HG03558 (cell line): Measurements from ENCODE around the gene TGFBR1.
"Not testable (repeated sequence)": the region's sequence is repeated elsewhere in the genome, so short reads cannot be mapped to it uniquely, and the experiment has no call there.

Experiments
- ATAC-seq: cut with Tn5 transposase; IDR thresholded peaks from one replicate; pipeline ENCODE4 v1.9.1; 2021; ENCODE audit warnings: moderate number of reproducible peaks; ENCODE audit not compliant: unreplicated experiment; ENCODE audit errors: extremely low read depth

The TGFBR1 gene

GRCh38 chr9:99075246-99075912 lies 29.5 kb upstream of the TGFBR1 start:
- no peak for ATAC-seq

DNA sequence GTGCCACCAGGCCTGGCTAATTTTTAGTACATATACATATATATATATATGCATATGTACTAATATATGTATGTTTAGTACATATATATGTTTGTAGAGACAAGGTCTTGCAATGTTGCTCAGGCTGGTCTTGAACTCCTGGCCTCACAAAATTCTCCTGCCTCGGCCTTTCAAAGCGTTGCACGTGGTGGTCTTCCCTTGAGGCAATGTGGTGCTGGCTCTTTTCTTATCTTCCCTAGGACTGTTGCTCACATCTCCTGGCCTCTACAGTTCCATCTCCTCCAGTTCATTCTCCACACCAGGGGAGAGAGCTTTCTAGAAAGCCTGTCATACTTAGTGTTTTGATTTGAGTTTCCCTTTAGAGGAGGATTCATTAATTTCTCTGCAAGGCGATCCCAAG lies 28.9 kb upstream of the TGFBR1 start:
- ATAC-seq, result no peak

GRCh38 chr9:99076483-99077171 lies 28.3 kb upstream of the TGFBR1 start:
- ATAC-seq, result no peak

DNA sequence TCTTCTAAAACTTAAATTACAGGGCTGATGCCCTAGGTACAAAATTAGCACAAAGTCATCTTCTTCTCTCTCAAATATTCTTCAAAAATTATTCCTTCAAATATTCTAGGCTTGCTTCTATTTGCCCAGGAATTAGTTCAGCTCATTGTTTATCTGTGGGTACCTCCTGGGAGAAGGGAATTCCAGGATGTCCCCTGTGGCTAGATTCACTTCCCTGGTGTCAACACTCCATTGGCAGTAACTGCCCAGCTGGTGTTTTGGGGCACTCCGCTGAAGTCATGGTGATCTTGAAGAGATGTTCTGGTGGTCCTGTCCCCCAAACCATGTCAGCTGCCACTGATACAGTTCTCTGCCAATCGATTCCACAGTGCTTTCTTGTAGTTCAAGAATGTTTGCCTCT lies 26.2 kb upstream of the TGFBR1 start:
- ATAC-seq, result no peak

DNA sequence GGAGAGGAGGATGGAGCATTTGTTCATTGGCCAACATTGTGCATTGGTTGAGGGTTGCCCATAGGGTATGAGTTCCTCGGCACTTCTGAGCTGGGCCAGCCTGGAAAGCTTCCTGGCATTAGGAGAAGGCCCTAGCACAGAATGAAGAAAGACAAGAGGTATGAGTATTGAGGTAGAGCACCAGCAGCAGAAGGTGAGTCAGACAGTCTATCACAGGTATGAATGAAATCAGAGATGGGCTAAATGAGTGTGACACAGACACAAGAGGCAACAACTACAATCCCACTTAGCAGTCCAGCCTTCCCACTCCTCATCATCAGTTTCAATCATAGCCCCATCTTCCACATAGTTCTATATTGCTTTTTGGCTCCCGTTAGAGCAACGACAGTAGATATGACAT lies 25.4 kb upstream of the TGFBR1 start:
- no peak for ATAC-seq

GRCh38 chr9:99083051-99083450 lies 21.9 kb upstream of the TGFBR1 start:
- no peak for ATAC-seq

DNA sequence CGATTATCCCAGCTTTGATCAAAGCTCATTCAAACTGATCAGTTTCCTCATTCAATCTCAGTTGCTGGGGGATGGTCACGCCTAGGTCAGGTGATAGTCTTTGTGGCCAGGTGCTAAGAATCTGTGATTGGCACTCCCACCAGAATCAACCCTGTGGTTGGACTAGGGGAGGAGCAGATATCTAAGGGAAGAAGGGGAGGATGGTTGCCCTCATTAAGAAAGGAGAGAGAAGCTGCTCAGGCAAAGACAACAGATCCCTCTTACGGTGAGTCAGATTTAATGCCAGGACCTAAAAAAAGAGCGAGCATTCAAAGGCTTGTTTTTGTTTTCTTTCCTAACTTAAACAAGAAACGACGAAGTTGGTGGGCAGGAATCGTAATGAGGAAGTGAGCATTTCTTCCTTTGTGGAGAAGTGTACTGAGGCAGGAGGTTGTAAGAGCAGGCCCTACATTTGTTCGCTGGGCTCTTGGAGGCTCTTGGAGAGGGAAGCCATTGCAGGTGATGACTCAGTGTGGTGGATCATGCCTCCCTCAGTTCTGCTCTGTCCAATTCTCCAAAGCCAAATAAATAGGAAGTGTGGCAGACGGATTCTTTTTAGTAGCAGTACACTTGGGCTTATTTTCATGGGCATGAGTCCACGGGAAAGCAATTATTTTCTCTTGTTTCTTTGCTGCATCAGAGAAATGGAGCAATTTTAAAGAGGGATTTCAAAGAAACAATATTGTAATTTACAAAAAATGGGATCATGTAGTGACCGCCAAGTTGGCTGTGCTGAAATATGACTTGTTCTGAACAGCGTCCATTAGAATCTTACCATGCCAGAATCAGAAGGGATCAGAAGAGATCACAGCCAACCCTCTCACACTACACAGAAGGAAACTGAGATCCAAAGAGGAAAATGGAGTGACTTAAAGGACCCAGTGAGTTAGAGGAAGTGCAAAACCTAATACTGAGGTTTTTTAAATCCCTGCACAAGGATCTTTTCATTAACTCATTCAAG lies 18.7 kb upstream of the TGFBR1 start:
- ATAC-seq, result no peak

- no peak for ATAC-seq
These were observed 17.5 kb upstream of the TGFBR1 start for GRCh38 chr9:99087462-99087861.

DNA sequence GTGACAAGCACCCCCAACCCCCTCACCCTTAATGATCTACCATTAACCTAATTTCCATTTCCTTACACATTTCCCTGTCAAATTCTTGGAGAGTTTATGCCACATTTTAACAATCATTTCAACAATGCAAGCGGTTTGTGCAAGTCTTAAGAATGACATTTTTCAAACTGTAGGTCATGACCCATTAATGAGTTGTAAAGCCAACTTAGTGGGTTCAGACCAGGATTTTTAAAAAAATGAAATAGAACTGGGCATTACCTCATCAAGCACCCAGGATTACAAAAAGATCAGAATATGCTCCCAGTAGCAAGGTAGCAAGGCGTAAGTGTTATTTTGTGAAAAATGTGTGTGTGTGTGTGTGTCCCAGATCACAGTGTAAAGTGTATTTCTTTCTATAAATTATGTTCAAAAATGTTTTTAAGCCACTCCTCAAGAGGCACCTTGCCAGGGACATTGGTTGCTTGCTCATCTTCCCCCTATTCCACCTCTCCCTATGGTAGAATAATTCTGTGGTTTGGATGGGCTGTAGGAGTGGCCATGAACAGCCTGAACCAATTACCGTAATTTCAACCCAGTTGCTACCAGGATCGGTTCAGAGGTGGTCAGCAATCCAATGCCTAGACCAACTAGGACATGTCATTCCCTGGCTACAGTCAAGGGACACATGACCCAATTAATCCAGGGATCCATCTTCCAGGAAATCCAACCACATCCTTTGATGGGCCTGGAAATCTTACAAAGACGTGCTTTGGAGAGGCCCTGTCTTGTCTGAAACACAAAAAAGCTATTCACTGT lies 14.4 kb upstream of the TGFBR1 start:
- no peak for ATAC-seq

GRCh38 chr9:99092643-99093491 lies 12.0 kb upstream of the TGFBR1 start:
- no peak for ATAC-seq

DNA sequence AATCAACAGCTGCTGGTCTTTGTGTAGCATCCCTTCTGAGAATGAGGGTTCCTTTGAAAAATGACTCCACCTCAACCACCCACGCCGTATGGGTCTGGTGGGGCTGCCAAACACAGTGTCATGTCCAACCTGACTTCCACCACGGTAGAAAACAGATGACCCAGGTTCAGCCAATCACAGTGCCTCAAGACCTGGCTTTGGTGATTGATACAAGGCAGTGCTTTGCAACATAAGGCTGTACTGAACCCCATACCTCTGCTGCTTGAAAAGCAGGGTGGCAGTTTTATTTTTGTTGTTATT lies 11.5 kb upstream of the TGFBR1 start:
- no peak for ATAC-seq

GRCh38 chr9:99095565-99095964 lies 9.3 kb upstream of the TGFBR1 start:
- ATAC-seq, result no peak

- ATAC-seq, result no peak
These were observed 8.5 kb upstream of the TGFBR1 start for GRCh38 chr9:99096409-99096808.

- ATAC-seq, result not testable (repeated sequence)
These were observed 4.9 kb upstream of the TGFBR1 start for GRCh38 chr9:99099806-99100585.

- no peak for ATAC-seq
These were observed 3.6 kb upstream of the TGFBR1 start for GRCh38 chr9:99101271-99101670.

DNA sequence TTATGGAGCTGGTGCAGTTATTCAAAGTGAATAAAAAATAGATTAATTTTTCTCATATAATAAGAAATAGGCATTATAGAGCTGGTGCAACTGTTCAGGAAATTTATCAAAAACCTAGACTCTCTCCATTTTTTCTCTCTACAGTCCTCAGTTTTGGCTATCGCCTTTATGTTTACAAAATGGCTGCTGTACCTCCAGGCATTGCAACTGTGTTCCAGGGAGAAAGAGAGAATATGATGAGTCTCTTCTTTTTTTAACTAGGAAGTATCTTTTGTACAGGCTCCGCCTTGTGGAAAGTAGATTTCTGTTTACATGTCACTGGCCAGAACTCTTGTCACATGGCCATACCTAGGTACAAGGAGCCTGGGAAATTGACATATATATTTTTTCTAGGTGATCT lies 3.1 kb upstream of the TGFBR1 start:
- no peak for ATAC-seq

GRCh38 chr9:99103054-99103895 lies 1.6 kb upstream of the TGFBR1 start:
- ATAC-seq, result no peak
